Ammon's horn (tissue), 1 donor: Measurements from ENCODE around the gene SREK1.
"Not testable (repeated sequence)": the region's sequence is repeated elsewhere in the genome, so short reads cannot be mapped to it uniquely, and the experiment has no call there.

ENCODE experiments used
- DNase-seq: peaks from one replicate; pipeline ENCODE4 v3.0.0-alpha.2; 2016; ENCODE audit warnings: low spot score

Gene SREK1

GRCh38 chr5:66144074-66144833, at the start of gene SREK1:
Gene SREK1 (plus strand): TSS chr5:66144300. CDS start chr5:66144377, 77 bp downstream.
- DNase-seq = peak; percentile 93

GRCh38 chr5:66100851-66101250, 43.2 kb upstream of the SREK1 start:
- no peak for DNase-seq

- DNase-seq = no peak
Measured at GRCh38 chr5:66113160-66113559, 30.9 kb upstream of the SREK1 start.

- DNase-seq = peak; percentile 28
Measured at GRCh38 chr5:66118304-66118703, 25.8 kb upstream of the SREK1 start.

GRCh38 chr5:66122379-66123034, 21.6 kb upstream of the SREK1 start:
- DNase-seq = no peak

- no peak for DNase-seq
Measured at GRCh38 chr5:66129144-66129543, 15.0 kb upstream of the SREK1 start.

- no peak for DNase-seq
Measured at GRCh38 chr5:66130493-66130892, 13.6 kb upstream of the SREK1 start.

- DNase-seq = no peak
Measured at GRCh38 chr5:66134407-66134861, 9.7 kb upstream of the SREK1 start.

GRCh38 chr5:66136053-66136452, 8.0 kb upstream of the SREK1 start:
- no peak for DNase-seq

- DNase-seq = not testable (repeated sequence)
Measured at GRCh38 chr5:66136944-66137343, 7.2 kb upstream of the SREK1 start.

- DNase-seq = no peak
Measured at GRCh38 chr5:66138637-66139317, 5.3 kb upstream of the SREK1 start.

- no peak for DNase-seq
Measured at GRCh38 chr5:66139318-66139712, 4.8 kb upstream of the SREK1 start.

- no peak for DNase-seq
Measured at GRCh38 chr5:66142417-66142816, 1.7 kb upstream of the SREK1 start.

GRCh38 chr5:66143473-66144073, 527 bp upstream of the SREK1 start:
- peak; percentile 4 for DNase-seq

- no peak for DNase-seq
Measured at GRCh38 chr5:66144834-66145390, 812 bp downstream of the SREK1 start.

- DNase-seq = no peak
Measured at GRCh38 chr5:66145737-66146136, 1.6 kb downstream of the SREK1 start.

GRCh38 chr5:66149950-66150349, 5.8 kb downstream of the SREK1 start:
- DNase-seq = no peak

- no peak for DNase-seq
Measured at GRCh38 chr5:66151030-66151429, 6.9 kb downstream of the SREK1 start.

GRCh38 chr5:66151491-66151890, 7.4 kb downstream of the SREK1 start:
- DNase-seq = no peak

- DNase-seq = no peak
Measured at GRCh38 chr5:66157046-66157445, 12.9 kb downstream of the SREK1 start.

- DNase-seq = no peak
Measured at GRCh38 chr5:66161356-66161755, 17.3 kb downstream of the SREK1 start.
